ENCODE measurements around the gene USP48.
"Not testable (repeated sequence)": the region's sequence is repeated elsewhere in the genome, so short reads cannot be mapped to it uniquely, and the experiment has no call there.

The USP48 gene

GRCh38 chr1:21828075-21828474, 45.1 kb upstream of the USP48 start:
- no peak for DNase-seq (ENCODE audit: low read depth)
- TF ChIP-seq, protein P1, sequence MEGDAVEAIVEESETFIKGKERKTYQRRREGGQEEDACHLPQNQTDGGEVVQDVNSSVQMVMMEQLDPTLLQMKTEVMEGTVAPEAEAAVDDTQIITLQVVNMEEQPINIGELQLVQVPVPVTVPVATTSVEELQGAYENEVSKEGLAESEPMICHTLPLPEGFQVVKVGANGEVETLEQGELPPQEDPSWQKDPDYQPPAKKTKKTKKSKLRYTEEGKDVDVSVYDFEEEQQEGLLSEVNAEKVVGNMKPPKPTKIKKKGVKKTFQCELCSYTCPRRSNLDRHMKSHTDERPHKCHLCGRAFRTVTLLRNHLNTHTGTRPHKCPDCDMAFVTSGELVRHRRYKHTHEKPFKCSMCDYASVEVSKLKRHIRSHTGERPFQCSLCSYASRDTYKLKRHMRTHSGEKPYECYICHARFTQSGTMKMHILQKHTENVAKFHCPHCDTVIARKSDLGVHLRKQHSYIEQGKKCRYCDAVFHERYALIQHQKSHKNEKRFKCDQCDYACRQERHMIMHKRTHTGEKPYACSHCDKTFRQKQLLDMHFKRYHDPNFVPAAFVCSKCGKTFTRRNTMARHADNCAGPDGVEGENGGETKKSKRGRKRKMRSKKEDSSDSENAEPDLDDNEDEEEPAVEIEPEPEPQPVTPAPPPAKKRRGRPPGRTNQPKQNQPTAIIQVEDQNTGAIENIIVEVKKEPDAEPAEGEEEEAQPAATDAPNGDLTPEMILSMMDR (IDR thresholded peaks at IDR 0.05; ENCODE audit: insufficient read depth, low read depth, low read length, missing control alignments): no peak
- no peak overlapping the region for H3K4me3 ChIP-seq (ENCODE audit: low read depth, low read length)

GRCh38 chr1:21827141-21827679, 44.3 kb upstream of the USP48 start:
- no peak for DNase-seq (ENCODE audit: low read depth)
- no peak overlapping the region for H3K4me3 ChIP-seq (ENCODE audit: low read depth, low read length)
- TF ChIP-seq, protein P1 (IDR thresholded peaks at IDR 0.05; ENCODE audit: insufficient read depth, low read depth, low read length, missing control alignments): no peak

GRCh38 chr1:21826694-21827093, 43.7 kb upstream of the USP48 start:
- not testable (repeated sequence) for DNase-seq (ENCODE audit: low read depth)

GRCh38 chr1:21825393-21825792, 42.4 kb upstream of the USP48 start:
- TF ChIP-seq, protein P1 (IDR thresholded peaks at IDR 0.05; ENCODE audit: insufficient read depth, low read depth, low read length, missing control alignments): no peak
- no peak for DNase-seq (ENCODE audit: low read depth)
- H3K4me3 ChIP-seq (ENCODE audit: low read depth, low read length): no peak overlapping the region

More at GRCh38 chr1:21826694-21827093, 43.7 kb upstream of the USP48 start:
- H3K4me3 ChIP-seq (ENCODE audit: low read depth, low read length): not testable (repeated sequence)

DNA sequence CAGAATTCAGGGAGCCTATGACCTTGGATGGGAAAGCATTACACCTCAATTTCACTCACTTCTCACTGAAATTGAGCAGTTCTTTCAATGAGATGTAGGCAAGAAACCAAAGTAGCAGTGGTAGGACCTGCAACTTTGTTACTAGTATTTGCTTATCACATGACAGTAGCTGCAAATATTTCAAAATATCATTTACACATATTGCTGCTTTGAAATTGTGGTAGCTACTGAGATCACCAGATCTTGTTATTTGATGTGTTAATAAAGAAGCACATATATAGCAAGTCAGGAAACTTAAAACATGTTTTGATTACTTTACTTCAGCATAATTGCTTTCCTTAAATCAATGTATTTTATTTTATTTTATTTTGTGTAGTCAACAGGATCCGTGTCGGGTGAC, 42.0 kb upstream of the USP48 start:
- TF ChIP-seq, protein P1 (IDR thresholded peaks at IDR 0.05; ENCODE audit: insufficient read depth, low read depth, low read length, missing control alignments): no peak
- H3K4me3 ChIP-seq (ENCODE audit: low read depth, low read length): no peak overlapping the region
- no peak for DNase-seq (ENCODE audit: low read depth)

DNA sequence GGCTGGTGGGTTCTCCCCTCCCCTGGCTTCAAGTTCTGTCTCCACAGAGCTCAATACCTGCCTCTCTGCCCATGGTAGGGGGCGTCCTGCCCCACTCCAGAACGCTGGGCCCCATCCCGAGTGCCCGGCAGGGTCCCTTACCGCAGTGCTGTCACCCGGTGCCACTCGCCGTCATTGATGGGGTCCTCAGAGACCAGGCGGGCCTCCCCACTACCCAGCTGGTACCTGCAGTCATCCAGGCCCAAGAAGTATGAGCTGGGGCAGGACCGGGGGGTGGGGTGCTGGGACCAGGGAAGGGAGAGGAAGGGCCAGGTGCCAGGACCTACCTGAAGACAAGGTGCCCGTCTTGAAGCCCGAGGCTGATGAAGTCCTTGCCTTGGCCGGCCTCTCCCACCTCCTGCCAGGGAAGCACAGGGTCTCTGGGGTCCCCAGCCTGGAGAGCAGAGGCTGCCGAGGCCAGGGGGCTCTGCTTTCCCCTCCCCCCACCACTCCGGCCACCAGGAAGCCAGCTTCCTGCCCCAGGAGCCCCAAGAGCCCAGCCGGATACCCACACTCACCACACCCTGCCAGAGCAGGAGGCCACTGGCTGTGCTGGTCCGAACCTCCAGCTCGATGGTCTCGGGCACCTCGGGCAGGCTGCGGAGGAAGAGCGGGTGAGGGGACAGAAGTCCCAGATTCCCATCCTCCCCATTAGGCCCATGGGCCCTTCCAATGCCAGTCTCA, 41.2 kb upstream of the USP48 start:
- no peak for DNase-seq (ENCODE audit: low read depth)
- no peak overlapping the region for H3K4me3 ChIP-seq (ENCODE audit: low read depth, low read length)
- TF ChIP-seq, protein P1 (IDR thresholded peaks at IDR 0.05; ENCODE audit: insufficient read depth, low read depth, low read length, missing control alignments): no peak

GRCh38 chr1:21823206-21823979, 40.4 kb upstream of the USP48 start:
- no peak overlapping the region for H3K4me3 ChIP-seq (ENCODE audit: low read depth, low read length)
- TF ChIP-seq, protein P1 (IDR thresholded peaks at IDR 0.05; ENCODE audit: insufficient read depth, low read depth, low read length, missing control alignments): no peak
- no peak for DNase-seq (ENCODE audit: low read depth)
